SU-DHL-6 (cell line): ENCODE measurements around the gene GRXCR1.

Experiments
- EZH2phosphoT487 ChIP-seq: fragments of 200-600 bp; sonication (generic), shearing (Covaris generic); conservative IDR thresholded peaks from 2 replicates; pipeline ENCODE4 v1.6.1; 2018; ENCODE audit warnings: mild to moderate bottlenecking, antibody characterized with exemption, low read length, moderate library complexity, mixed read lengths
- TF ChIP-seq, protein P1 (sequence below): fragments of 200-600 bp; sonication (generic); IDR thresholded peaks from one replicate; pipeline ENCODE4 v1.5.1; 2017; ENCODE audit warnings: antibody characterized with exemption, mild to moderate bottlenecking, low read length, moderate library complexity; ENCODE audit not compliant: insufficient read depth, poor library complexity, severe bottlenecking

GRCh38 chr4:43041632-43042031 lies 149.1 kb downstream of the GRXCR1 start:
- TF ChIP-seq, protein P1, sequence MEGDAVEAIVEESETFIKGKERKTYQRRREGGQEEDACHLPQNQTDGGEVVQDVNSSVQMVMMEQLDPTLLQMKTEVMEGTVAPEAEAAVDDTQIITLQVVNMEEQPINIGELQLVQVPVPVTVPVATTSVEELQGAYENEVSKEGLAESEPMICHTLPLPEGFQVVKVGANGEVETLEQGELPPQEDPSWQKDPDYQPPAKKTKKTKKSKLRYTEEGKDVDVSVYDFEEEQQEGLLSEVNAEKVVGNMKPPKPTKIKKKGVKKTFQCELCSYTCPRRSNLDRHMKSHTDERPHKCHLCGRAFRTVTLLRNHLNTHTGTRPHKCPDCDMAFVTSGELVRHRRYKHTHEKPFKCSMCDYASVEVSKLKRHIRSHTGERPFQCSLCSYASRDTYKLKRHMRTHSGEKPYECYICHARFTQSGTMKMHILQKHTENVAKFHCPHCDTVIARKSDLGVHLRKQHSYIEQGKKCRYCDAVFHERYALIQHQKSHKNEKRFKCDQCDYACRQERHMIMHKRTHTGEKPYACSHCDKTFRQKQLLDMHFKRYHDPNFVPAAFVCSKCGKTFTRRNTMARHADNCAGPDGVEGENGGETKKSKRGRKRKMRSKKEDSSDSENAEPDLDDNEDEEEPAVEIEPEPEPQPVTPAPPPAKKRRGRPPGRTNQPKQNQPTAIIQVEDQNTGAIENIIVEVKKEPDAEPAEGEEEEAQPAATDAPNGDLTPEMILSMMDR = no peak
- TF ChIP-seq EZH2phosphoT487 = no peak
